Cardiac muscle cell (in vitro differentiated cells and primary cell): ENCODE results near the gene C11orf91. TPM values are rescaled to one million over a fixed set of nuclear protein-coding genes. Genes with fewer than 3 reads are reported as not detected.

ENCODE experiments used
- DNase-seq, 2 donors: peaks; one replicate each; pipeline versions ENCODE4 v3.0.0 to v3.0.0-alpha.2; 2010 to 2017; ENCODE audit warnings: low read depth in 1 of 2, low spot score in 1 of 2
- H3K27ac ChIP-seq: fragments of 200-600 bp; sonication (generic); 2 replicates; pipeline ENCODE4 v1.5.1; 2016
- H3K27me3 ChIP-seq: fragments of 200-600 bp; sonication (generic); 2 replicates; pipeline ENCODE4 v1.6.0; 2016; ENCODE audit warnings: control low read depth
- H3K36me3 ChIP-seq: fragments of 200-600 bp; sonication (generic); 2 replicates; pipeline ENCODE4 v1.5.1; 2016; ENCODE audit warnings: control low read depth
- H3K4me1 ChIP-seq: fragments of 200-600 bp; sonication (generic); 2 replicates; pipeline ENCODE4 v1.8.1; 2017; ENCODE audit warnings: low read depth, mild to moderate bottlenecking, mixed run types
- H3K4me3 ChIP-seq: fragments of 200-600 bp; sonication (generic); 2 replicates; pipeline ENCODE4 v1.5.1; 2016; ENCODE audit warnings: mild to moderate bottlenecking
- H3K9me3 ChIP-seq: fragments of 200-600 bp; sonication (generic); 2 replicates; pipeline ENCODE4 v1.5.1; 2017; ENCODE audit warnings: low read depth, mild to moderate bottlenecking, control low read depth
- CTCF ChIP-seq: IDR thresholded peaks from 2 replicates; pipeline ENCODE4 v1.5.1; 2012; ENCODE audit warnings: low read depth, mild to moderate bottlenecking, low read length
- polyA plus RNA-seq: library from polyadenylated mRNA; unstranded; fragments of >200 nt; fragmentation: Nextera tagmentation; extraction: Ambion mirVana; gene quantifications from 2 replicates; pipeline ENCODE4 v1.2.1, GENCODE V29; 2016
- total RNA-seq: library from RNA; depleted of rRNA; stranded (reverse); fragments of >200 nt; gene quantifications from 2 replicates; pipeline ENCODE4 v1.2.3, GENCODE V29; 2016

Gene C11orf91
- total and polyA plus RNA-seq, 2 experiments from 2014 or later = 0.23 TPM; not detected in 1

DNA sequence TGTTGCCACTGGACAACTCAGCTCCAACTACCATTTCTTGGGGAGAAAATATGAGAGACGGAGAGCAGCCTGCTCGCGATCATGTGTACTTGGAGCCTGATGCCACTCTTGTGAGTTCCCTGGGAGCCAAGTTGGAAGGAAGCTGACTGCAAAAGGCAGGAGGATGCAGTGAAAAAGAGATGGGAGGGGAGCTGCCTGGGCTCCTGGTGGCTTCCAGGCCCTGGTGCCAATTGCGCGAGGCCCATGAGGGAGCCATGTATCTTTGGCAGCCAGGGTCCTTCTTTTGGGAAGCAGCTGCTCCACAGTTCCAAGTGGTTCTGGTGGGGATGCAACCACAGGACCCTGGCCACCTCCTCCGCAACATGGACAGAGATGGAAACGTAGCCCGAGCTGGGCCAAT is 11.1 kb downstream of the C11orf91 start:
- DNase-seq = no peak
- Histone ChIP-seq H3K27me3 (no peaks in the 10 kb centered on the region), H3K9me3 (no peaks in the 10 kb centered on the region), H3K36me3 (no peaks in the 10 kb centered on the region), H3K4me1 (peaks cover 7% of the 10 kb centered on the region), H3K27ac (no peak overlapping the region), H3K4me3 (no peak overlapping the region)
- no peak for TF ChIP-seq CTCF

DNA sequence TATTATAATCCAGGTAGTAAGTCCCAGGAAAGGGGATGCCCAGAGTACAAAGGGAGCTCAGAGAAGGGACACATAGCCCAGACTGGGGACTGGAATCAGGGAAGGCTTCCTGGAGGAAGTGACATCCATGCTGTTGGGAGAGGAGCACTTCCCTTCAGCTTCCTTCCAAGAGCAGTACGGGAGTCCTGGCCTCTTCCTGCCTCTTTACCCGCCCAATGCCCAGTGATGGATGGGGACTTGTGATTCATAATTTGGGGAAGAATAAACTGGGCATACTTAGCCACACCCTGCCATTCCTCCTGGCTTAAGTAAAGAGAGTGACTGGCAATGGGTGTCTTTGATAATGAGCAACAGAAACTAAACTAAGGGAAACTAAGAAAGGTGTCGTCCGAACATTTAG is 11.5 kb downstream of the C11orf91 start:
- DNase-seq = no peak
- Histone ChIP-seq H3K4me3 (no peak overlapping the region), H3K4me1 (peaks cover 11% of the 10 kb centered on the region), H3K9me3 (no peaks in the 10 kb centered on the region), H3K27me3 (no peaks in the 10 kb centered on the region), H3K27ac (no peak overlapping the region), H3K36me3 (no peaks in the 10 kb centered on the region)
- TF ChIP-seq CTCF = no peak

- peak; percentile 72 for TF ChIP-seq CTCF
- Histone ChIP-seq H3K4me3 (no peak overlapping the region), H3K4me1 (peaks cover 11% of the 10 kb centered on the region), H3K9me3 (no peaks in the 10 kb centered on the region), H3K27ac (no peak overlapping the region), H3K36me3 (no peaks in the 10 kb centered on the region), H3K27me3 (no peaks in the 10 kb centered on the region)
- DNase-seq = peak; percentile 69 to 86
Observed at GRCh38 chr11:33687733-33688479, 12.7 kb downstream of the C11orf91 start.

GRCh38 chr11:33685082-33685481 is 15.5 kb downstream of the C11orf91 start:
- H3K36me3 ChIP-seq = no peaks in the 10 kb centered on the region
- H3K9me3 ChIP-seq = no peaks in the 10 kb centered on the region
- DNase-seq = no peak
- no peak overlapping the region for H3K4me3 ChIP-seq
- no peaks in the 10 kb centered on the region for H3K27me3 ChIP-seq
- no peak for TF ChIP-seq CTCF
- H3K27ac ChIP-seq = no peak overlapping the region
- H3K4me1 ChIP-seq = peaks cover 6% of the 10 kb centered on the region

DNA sequence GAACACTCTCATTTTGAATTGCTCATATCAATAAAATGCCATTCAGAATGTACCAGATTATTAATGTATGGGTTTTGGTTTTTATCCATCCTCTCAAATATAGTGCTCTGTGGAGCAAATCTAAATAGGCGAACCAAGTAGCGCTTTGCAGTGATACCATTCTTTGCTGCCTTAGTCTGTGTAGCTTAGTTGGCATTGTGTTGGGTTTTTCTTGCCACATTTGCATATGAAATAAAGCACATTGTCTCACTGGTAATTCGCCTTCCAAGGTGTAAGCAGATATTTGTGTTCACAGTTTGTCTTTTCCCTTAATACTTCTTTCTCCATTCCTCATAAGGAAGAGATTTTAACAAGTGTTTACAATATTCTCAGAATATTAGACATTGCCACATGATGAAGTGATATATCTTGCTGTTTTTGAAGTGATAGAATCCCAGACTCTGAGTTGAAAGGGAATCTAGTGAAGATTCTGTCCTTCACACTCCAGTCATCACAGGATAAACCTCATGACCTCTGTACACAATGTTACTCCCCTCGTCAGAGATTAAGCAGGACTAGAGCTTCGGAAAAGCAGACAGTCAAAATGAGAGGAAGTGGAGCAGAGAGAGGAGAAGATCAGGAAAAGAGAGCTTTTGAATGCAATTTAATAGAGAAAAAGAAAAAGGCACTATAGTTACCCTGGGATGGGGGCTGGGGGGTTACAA is 16.5 kb downstream of the C11orf91 start:
- Histone ChIP-seq H3K4me1 (peaks cover 6% of the 10 kb centered on the region), H3K27ac (no peak overlapping the region), H3K27me3 (no peaks in the 10 kb centered on the region), H3K36me3 (no peaks in the 10 kb centered on the region), H3K4me3 (no peak overlapping the region), H3K9me3 (no peaks in the 10 kb centered on the region)
- no peak for DNase-seq
- TF ChIP-seq CTCF = no peak
